Erythroblast (primary cell): ENCODE measurements around the gene HECTD2.

Experiments used
- GATA1 ChIP-seq: IDR thresholded peaks from 2 replicates; pipeline ENCODE4 v1.6.1; 2011; ENCODE audit warnings: low read depth, mild to moderate bottlenecking, control low read depth, low read length, moderate library complexity
- POLR2A ChIP-seq: IDR thresholded peaks from 2 replicates; pipeline ENCODE4 v1.6.1; 2011; ENCODE audit warnings: mild to moderate bottlenecking, low read length

- TF ChIP-seq POLR2A: no peak
- no peak for TF ChIP-seq GATA1
Observed at GRCh38 chr10:91495402-91495801, 85.3 kb downstream of the HECTD2 start.
